Measurements from ENCODE around the gene PTPRN2. TPM values are rescaled to one million over a fixed set of nuclear protein-coding genes. Genes with fewer than 3 reads are reported as not detected.

PTPRN2 gene
- polyA plus RNA-seq, 1 donor: 1.7 TPM

DNA sequence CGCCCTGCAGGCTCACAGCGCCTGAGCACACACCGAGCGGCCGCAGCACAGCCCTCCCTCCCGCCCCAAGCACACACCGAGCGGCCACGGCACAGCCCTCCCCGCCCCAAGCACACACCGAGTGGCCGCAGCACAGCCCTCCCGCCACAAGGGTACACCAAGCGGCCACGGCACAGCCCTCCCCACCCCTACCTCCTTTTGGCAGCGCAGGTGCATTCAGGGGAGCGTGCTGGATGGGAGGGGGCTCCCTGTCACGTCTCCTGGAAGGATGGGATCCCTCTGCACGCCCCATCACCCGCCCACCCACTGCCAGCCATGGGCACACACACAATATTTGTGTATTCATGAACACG is 768.2 kb downstream of the PTPRN2 start:
- no peak for DNase-seq (ENCODE audit: low read depth)

DNA sequence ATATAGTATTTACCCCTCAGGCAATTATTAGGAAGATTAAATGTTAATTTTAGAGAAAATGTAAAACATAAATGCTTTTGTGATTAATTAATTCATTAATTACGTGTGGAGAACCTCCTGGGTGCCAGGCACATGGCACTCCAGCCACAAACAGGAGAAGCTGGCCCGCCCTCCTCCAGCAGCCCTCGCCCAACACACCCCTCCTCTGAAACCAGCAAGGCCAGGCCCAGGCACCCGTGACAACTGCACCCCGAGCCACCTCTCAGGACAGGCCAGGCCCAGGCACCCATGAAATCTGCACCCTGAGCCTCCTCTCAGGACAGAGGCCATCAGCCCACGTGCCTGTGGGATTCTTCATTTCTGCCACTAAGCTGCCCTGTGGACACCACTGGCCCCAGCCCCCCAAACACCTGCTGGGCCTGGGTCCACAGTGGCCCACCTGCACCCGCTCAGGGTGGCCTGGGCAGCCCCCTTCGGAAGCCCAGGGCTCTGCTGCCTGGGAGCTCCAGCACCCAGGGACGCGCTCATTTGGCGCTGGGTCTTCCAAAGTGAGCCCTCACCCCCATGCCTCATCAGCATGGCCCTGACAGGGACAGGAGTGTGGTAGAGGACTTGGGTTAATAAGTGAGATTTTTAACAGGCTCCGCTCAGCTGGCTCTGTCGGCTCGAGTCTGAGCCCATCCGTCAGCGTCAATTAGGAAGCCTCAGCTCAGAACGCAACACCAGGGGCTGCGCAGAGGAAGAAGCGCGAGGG is 768.7 kb downstream of the PTPRN2 start:
- DNase-seq (ENCODE audit: low read depth): no peak

DNA sequence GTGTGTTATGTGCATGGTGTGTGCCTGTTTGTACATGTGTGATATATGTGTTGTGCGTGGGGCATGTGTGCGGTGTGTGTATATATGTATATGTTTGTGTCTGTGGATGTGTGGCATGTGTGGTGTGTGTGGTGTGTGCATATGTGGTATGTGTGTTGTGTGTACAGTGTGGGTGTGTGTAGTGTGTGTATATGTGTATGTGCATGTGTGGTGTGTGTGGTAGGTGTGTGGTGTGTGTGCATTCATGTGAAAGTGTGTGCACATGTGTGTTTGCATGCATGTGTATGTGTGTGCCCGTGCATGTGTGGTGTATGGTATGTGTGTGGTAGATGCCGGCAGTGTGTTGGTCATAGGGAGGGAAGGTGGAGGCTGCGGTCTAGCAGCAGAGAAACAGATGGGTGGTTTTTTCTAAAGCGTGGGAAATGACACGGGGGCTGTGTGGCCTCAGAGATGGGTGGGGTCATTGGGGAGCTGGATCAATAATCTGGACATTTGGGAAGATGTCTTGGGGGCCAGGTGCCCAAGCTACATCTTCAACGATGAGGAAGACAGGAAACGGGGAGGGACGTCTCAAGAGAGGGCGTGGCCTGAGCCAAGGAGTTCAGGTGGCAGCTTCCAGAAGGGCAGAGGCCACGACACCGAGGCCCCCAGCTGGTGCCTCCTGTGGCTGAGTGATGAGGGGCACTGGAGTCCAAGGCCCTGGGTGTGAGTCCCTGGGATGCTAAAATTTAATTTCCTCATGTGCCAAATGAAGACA is 769.5 kb downstream of the PTPRN2 start:
- DNase-seq (ENCODE audit: low read depth): no peak

DNA sequence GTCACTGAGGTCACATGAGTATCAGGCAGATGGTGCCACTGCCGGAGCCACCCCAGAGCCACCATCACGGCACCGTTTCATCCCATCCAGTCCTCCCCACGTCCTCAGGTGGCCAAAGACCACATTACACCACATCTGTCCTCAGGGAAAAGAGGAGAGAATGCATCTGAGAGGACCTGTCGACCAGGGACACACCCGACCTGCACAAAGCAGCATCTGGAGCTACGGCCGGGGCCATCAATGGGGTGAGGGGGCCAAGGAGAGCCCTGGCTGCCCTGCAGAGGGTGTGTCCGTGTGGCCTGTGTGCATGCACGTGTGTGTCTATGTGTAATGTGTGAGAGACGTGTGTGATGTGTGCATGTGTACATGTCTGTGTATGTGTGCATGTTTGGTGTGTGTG is 770.2 kb downstream of the PTPRN2 start:
- DNase-seq (ENCODE audit: low read depth): no peak

DNA sequence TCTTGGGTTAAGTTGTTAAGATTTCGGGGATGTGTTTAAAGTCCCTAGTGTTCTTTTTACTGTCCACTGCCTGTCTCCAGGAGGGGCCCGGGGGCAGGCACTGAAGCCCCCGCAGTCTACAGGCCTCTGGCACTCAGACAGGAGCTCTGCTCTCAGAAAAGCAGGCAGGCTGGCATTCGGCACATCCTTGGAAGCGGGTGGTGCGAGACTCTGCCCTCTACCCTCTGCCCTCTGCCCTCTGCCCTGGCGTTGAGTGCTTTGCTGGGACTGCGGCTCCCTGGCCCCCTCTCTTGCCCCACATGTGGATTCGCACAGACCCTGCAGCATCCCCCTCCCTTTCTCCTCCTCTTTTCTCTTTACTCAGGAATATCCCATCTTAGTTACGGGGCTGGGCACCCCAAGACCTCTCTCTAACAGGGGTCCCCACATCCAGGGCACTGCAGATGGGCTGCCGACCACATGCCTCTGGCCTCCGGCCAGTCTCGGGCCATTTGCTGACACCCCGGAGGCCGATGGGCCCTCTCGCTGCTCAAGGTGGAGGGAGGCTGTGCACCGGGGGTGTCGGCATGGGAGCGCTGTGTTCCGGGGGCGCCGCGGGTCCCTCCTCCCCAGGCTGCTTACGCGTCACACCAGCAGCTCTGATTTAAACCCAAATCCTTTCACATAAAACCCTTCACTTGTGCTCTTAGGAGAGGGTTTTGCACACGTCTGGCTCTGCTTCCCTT is 770.9 kb downstream of the PTPRN2 start:
- DNase-seq (ENCODE audit: low read depth): no peak

DNA sequence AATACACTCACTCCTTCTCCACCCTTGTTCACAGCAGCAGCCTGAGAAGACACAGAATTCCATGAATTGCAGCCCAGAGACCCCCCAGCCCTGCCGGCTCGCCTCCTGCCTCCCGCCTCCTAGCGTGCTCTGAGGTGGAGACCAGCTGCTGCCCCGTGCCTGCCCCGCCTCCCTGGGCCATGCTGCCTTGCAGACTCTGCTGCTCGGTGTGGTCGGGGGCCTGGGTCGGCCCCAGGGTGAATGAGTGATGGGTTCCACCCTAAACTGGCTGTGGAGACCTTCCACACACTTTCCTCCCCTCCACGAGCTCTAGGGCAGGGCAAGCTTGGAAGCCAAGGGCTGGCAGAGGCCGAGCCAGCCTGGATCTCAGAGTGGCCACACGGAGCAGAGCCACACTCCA is 771.5 kb downstream of the PTPRN2 start:
- no peak for DNase-seq (ENCODE audit: low read depth)

DNA sequence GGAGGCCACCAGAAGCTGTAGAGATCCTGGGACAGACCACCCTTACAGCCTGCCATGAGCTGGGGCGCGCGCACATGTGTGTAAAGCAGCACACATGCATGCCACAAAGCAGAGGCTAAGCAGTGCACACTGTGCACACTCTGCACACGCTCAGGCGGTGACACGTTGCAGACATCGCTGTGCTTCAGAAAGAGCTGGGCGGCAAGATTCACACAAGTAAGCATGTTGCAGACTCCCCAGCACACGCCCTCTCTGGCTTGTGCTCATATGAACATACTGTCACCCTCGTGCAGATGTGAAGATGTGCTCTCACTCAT is 772.0 kb downstream of the PTPRN2 start:
- DNase-seq (ENCODE audit: low read depth): no peak

DNA sequence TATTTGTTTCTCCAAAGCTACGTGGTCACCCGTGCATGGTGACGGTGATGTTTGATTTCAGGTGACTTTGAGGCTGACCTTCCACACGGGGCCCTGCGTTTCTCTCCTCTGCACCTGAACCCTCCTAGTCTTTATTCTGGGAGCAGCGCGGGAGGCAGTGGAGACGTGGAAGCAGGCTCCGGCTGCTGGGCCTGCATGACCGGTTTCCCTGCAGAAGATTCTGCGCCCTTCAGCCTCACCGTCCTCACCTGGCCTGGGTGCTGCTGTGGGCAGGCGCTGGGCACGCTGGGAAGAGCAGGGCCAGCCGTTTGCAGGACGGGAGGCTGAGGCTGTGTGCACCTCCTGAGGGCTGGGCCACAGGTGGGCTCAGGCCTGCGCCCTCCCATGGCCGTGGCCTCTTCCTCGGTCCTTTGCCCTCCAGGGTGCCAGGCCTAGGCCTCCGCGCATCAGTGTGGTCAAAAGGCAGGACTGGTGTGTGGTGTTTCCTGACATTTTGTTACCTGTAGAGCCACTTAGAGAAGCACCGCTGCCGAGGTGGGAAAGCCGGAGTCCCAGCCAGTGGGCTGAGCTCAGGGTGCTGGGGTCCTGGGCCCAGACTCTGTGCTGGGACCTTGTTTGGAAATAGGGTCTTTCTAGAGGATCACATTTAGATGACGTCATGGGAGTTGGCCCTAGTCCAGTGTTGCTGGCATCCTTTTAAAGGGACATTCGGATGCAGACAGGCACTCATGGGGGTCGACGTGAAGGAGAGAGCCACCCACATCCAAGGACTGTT is 772.5 kb downstream of the PTPRN2 start:
- no peak for DNase-seq (ENCODE audit: low read depth)

DNA sequence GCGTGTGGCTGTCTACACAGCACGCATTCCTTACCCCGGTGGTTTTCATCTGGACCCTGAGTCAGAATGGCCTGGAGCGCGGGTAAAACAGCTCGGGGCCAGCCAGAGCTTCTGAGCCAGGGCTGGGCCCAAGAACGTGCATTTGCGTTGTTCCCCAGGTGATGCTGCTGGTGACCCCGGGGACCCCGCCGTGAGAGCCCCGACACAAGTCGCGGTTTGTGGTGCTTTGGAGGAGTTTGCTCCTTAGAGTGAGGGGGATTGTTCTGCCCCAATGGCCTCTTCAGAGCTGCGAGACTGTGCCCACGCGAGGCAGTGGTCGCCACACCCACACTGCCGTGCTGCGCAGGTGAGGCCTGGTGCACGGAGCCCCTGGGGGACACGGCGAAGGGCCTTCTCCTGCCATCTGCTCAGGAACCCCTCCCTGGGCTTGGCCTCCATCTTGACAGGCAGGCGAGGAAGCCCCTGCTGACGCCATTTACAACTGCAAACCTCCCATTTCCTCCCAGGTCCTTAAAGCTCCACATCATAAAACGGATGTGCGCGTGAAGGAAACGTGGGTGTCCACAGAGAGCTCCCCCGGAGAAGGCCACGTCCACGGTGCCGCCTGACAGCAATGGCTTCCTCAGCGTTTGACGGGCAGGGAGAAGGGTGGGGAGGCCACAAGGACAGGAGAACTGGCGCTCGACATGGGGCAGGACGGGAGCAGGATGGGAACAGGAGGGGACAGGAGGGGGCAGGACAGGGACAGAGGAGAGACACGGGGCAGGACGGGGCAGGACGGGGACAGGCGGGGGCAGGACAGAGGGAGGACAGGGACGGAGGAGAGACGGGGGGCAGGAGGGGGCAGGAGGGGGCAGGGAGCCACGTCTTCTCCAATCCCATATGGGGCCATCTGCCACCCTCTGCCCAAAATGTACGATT is 773.6 kb downstream of the PTPRN2 start:
- DNase-seq (ENCODE audit: low read depth): no peak

DNA sequence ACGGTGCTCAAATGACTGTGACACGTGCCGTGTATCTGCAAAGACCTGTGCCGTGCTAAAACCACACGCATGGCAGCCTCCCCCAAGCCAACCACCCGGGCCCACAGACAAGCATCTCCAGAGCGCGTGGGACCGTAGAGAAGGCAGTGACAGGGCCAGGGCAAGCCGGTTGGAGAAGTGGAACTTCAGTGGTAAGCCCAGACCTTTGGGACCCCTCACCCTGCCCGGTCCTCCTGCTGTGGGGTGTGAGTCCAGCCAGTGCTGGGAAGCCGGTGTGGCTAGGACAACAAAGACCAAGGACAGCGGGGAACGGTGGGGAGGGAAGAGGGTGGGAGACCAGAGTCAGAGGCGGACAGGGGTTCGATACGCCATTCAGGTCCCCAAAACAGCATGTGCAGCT is 774.6 kb downstream of the PTPRN2 start:
- DNase-seq (ENCODE audit: low read depth): no peak

DNA sequence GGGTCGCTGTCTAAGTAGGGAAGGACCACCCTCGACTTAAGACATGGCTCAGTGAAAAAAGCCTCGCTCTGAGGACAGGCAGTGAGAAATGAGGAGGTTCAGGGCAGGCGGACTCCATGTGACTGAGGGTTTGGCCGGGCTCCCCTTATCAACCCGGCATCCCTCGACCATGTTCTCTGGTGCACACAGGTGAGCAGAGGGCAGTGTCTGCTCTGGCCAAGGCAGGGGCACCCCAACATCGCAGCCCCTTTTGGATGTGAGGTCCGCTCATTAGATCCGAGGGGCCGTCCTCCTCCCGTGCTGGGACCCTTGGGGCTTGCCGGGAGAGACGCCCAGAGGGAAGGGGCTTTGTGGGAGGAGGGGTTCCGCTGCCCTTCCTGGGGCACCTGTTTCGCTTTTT is 775.7 kb downstream of the PTPRN2 start:
- DNase-seq (ENCODE audit: low read depth): no peak

DNA sequence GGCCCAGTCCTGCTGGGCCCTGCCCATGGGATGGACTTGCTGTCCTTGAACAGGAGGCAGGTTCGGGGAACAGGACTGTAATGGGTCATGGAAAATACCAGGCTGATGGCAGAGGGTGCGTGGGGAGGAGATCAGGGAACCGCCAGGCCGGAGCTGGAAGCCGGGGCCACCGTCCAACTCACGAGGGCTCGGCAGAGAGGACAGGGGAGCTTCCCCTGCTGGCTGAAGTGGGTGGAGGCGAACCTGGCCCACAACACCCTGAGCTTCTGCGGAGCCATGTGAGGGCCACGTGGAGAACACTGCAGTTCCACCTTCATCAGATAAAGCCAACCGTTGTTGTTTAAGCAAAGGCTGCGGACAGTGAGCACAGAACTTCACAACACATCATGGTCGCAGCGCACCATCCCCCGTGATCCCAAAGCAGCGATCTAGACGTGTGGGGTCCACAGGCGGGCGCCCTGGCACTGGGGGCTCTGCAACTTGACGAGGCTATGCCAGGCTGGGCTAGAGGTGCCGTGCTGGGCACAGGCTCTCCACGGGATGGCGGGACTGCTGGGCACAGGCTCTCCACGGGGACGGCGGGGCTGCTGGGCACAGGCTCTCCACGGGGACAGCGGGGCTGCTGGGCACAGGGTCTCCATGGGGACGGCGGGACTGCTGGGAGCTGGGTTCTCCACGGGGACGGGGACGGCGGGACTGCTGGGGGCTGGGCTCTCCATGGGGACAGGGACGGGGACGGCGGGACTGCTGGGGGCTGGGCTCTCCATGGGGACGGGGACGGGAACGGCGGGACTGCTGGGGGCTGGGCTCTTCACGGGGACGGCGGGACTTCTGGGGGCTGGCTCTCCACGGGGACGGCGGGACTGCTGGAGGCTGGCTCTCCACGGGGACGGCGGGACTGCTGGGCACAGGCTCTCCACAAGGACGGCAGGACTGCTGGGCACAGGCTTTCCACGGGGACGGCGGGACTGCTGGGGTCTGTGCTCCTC is 777.5 kb downstream of the PTPRN2 start:
- no peak for DNase-seq (ENCODE audit: low read depth)

DNA sequence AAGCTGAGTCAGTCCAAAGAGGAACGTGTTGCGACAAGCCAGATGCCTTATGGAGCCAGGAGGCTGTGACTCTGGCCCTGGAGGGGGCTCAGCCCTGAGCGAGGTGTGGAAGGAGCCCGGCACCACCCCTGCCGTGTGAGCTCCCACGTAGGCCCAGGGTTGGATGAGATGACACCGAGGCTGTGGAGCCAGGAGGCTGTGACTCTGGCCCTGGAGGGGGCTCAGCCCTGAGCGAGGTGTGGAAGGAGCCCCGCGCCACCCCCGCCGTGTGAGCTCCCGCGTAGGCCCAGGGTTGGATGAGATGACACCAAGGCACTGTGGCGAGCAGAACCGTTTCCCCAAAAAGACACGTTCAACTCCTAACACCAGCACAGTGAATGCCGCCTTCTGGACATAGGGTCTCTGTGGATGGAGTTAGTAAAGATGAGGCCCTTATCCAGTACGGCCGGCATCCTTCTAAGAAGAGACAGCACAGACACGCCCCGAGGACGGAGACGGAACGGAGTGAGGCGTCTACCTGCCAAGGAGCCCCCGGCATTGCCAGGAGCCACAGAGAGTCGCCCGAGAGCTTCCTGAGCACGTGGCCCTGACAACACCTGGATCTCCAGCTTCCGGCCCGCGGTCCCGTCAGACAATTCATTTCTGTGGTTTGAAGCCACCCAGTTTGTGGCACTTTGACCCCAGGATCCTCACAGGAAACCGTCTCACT is 778.3 kb downstream of the PTPRN2 start:
- no peak for DNase-seq (ENCODE audit: low read depth)

DNA sequence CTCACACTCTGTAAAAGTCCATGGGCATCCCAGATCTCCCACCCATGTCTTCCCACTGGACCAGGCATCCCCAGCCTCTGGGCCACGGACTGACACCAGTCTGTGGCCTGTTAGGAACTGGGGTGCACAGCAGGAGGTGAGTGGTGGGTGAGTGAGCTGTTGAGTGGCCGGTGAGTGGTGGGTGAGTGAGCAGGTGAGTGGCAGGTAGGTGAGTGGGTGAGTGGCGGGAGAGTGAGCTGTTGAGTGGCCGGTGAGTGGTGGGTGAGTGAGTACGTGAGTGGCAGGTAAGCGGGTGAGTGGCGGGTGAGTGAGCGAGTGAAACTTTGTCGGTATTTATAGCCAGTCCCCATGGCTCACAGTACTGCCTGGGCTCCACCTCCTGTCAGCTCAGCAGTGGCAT is 779.6 kb downstream of the PTPRN2 start:
- no peak for DNase-seq (ENCODE audit: low read depth)

DNA sequence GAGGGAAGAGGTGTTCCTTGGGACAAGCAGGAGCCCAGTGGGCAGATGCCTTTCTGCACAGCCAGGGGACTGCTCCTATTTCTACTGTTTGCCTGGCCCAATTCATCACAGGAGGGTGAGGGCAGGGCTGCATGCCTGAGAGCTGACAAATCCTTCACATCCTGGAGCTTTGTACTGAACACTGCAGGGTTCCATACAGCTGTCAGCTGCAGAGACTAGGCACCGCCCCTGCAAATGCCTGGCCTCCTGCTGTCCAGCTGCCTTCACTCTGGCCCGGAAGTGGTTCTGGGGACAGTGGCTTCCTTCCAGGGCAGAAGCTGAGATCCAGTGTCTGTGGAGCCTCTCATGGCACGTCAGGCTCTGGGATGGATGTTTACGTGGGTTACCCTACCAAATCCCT is 780.1 kb downstream of the PTPRN2 start:
- no peak for DNase-seq (ENCODE audit: low read depth)

DNA sequence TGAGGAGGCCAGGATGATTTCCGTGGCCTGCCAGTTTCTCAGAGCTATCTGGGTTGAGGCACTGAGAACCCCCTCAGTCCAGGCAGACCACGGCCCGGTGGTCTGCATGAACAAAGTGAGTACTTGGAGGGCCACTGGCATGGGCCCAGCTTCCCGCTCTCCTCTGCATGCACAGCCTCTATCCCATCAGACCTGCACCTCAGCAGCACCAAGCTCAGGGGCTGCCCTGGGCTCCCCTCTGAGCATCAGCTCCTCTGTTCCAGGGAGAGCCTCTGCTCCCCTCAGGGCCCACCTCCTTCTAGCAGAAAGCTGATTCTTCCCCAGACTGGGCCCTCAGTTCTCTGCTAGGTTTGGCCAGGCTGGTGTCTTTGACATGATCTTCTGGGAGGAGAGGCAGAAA is 780.9 kb downstream of the PTPRN2 start:
- no peak for DNase-seq (ENCODE audit: low read depth)

DNA sequence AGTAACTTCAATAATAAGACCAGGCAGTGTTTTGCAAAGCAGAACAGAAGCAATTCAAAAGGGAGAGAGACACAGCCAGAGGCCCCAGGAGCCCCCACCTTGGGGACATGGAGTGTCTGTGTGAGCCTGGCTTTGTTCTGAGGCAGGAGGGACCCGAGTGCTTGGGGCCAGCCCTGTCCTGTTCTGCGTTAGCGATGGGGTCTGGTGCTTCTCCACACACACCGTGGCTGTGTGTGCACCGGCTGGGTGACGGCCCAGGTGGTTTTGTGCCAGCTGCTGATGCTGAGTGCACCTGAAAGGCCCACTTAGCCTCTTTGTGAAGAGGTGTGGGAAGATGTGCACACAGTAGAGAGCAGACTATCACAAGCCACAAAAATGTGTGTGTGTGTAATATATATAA is 781.9 kb downstream of the PTPRN2 start:
- DNase-seq (ENCODE audit: low read depth): no peak

DNA sequence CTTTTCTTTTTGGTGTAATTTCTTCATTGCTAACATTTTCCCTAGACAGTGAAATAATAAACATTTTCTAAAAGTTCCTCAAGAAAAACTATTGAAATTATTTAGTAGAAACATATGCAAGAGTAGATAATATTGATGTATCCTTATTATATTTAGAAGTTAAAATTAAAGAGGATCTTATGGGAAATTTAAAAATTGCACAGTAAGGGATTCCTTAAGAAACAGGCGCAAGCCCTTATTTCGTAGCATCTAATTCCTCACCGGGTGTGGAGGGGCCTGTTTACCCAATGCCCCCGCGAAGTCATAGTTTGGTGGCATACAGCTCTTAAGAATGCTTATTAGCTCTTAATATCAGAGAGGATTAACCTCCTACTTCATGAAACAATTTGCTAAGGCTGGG is 783.7 kb downstream of the PTPRN2 start:
- no peak for DNase-seq (ENCODE audit: low read depth)

DNA sequence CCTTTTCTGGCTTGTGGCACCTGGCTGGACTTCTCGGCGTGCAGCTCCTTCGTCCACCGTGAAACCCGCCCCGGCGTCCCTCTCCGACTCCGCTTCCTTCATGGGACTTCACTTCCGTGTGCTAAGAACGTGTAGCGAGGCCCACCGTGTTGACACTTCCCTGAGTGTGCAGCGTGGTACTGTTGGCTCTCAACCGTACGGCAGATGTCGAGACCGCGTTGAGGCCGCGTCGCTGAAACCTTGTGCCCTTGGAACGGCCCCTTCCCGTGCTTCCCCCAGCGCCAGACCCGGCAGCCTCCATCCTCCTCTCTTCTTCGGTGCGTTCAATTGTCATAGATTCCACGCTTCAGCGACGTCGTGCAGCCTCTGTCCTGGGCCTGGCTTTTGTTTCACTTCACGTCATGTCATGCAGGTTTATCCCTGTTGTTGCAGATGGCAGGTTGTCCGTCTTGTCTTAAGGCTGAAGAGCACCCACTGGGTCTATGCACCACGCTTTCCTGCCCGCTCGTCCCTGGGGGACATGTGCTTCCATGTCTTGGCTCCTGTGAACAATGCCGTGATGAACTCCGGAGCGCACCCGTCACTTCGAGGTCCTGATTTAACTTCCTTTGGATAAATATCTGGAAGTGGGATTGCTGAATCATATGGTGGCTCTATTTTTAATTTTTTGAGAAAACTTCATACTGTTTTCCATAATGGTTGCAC is 785.5 kb downstream of the PTPRN2 start:
- no peak for DNase-seq (ENCODE audit: low read depth)
